Measurements from ENCODE around the gene HDAC11.

The HDAC11 gene

GRCh38 chr3:13513051-13513912 is 33.2 kb downstream of the HDAC11 start:
- H3K9me3 ChIP-seq (ENCODE audit: control insufficient read depth, low read depth, low read length): no peaks in the 10 kb centered on the region
- no peak overlapping the region for H3K9ac ChIP-seq (ENCODE audit: low read length)
- H3K4me1 ChIP-seq (ENCODE audit: control insufficient read depth, low read depth, low read length): no peaks in the 10 kb centered on the region
- H3K36me3 ChIP-seq (ENCODE audit: control insufficient read depth, low read depth, low read length): no peaks in the 10 kb centered on the region
- no peak overlapping the region for H3K27ac ChIP-seq (ENCODE audit: low read length)
- no peak overlapping the region for H3K4me3 ChIP-seq (ENCODE audit: low read length)
- H3K27me3 ChIP-seq (ENCODE audit: control insufficient read depth, insufficient read depth, low read length): no peaks in the 10 kb centered on the region

GRCh38 chr3:13513913-13514517 is 33.9 kb downstream of the HDAC11 start:
- Histone ChIP-seq H3K4me3 (ENCODE audit: low read length) (no peak overlapping the region), H3K4me1 (ENCODE audit: control insufficient read depth, low read depth, low read length) (no peaks in the 10 kb centered on the region), H3K36me3 (ENCODE audit: control insufficient read depth, low read depth, low read length) (no peaks in the 10 kb centered on the region), H3K27ac (ENCODE audit: low read length) (no peak overlapping the region), H3K27me3 (ENCODE audit: control insufficient read depth, insufficient read depth, low read length) (no peaks in the 10 kb centered on the region), H3K9ac (ENCODE audit: low read length) (no peak overlapping the region), H3K9me3 (ENCODE audit: control insufficient read depth, low read depth, low read length) (no peaks in the 10 kb centered on the region)

- Histone ChIP-seq H3K4me1 (ENCODE audit: control insufficient read depth, low read depth, low read length) (no peaks in the 10 kb centered on the region), H3K9me3 (ENCODE audit: control insufficient read depth, low read depth, low read length) (no peaks in the 10 kb centered on the region), H3K27ac (ENCODE audit: low read length) (no peak overlapping the region), H3K4me3 (ENCODE audit: low read length) (no peak overlapping the region), H3K36me3 (ENCODE audit: control insufficient read depth, low read depth, low read length) (no peaks in the 10 kb centered on the region), H3K27me3 (ENCODE audit: control insufficient read depth, insufficient read depth, low read length) (no peaks in the 10 kb centered on the region), H3K9ac (ENCODE audit: low read length) (no peak overlapping the region)
These were observed 34.7 kb downstream of the HDAC11 start for GRCh38 chr3:13514639-13515435.

GRCh38 chr3:13515786-13516759 is 36.0 kb downstream of the HDAC11 start:
- Histone ChIP-seq H3K4me3 (ENCODE audit: low read length) (no peak overlapping the region), H3K9ac (ENCODE audit: low read length) (no peak overlapping the region), H3K27me3 (ENCODE audit: control insufficient read depth, insufficient read depth, low read length) (no peaks in the 10 kb centered on the region), H3K36me3 (ENCODE audit: control insufficient read depth, low read depth, low read length) (no peaks in the 10 kb centered on the region), H3K9me3 (ENCODE audit: control insufficient read depth, low read depth, low read length) (no peaks in the 10 kb centered on the region), H3K27ac (ENCODE audit: low read length) (no peak overlapping the region), H3K4me1 (ENCODE audit: control insufficient read depth, low read depth, low read length) (no peaks in the 10 kb centered on the region)

- Histone ChIP-seq H3K27ac (ENCODE audit: low read length) (no peak overlapping the region), H3K9ac (ENCODE audit: low read length) (no peak overlapping the region), H3K4me3 (ENCODE audit: low read length) (no peak overlapping the region), H3K36me3 (ENCODE audit: control insufficient read depth, low read depth, low read length) (no peaks in the 10 kb centered on the region), H3K9me3 (ENCODE audit: control insufficient read depth, low read depth, low read length) (no peaks in the 10 kb centered on the region), H3K27me3 (ENCODE audit: control insufficient read depth, insufficient read depth, low read length) (no peaks in the 10 kb centered on the region), H3K4me1 (ENCODE audit: control insufficient read depth, low read depth, low read length) (no peaks in the 10 kb centered on the region)
These were observed 36.6 kb downstream of the HDAC11 start for GRCh38 chr3:13516760-13517135.

GRCh38 chr3:13517253-13517977 is 37.3 kb downstream of the HDAC11 start:
- no peak overlapping the region for H3K27ac ChIP-seq (ENCODE audit: low read length)

GRCh38 chr3:13518516-13518953 is 38.4 kb downstream of the HDAC11 start:
- Histone ChIP-seq H3K4me3 (ENCODE audit: low read length) (no peak overlapping the region), H3K27me3 (ENCODE audit: control insufficient read depth, insufficient read depth, low read length) (no peaks in the 10 kb centered on the region), H3K9me3 (ENCODE audit: control insufficient read depth, low read depth, low read length) (no peaks in the 10 kb centered on the region), H3K9ac (ENCODE audit: low read length) (no peak overlapping the region), H3K36me3 (ENCODE audit: control insufficient read depth, low read depth, low read length) (no peaks in the 10 kb centered on the region), H3K4me1 (ENCODE audit: control insufficient read depth, low read depth, low read length) (no peaks in the 10 kb centered on the region), H3K27ac (ENCODE audit: low read length) (no peak overlapping the region)

More at GRCh38 chr3:13517253-13517977, 37.3 kb downstream of the HDAC11 start:
- H3K27me3 ChIP-seq (ENCODE audit: control insufficient read depth, insufficient read depth, low read length): no peaks in the 10 kb centered on the region
- H3K4me1 ChIP-seq (ENCODE audit: control insufficient read depth, low read depth, low read length): no peaks in the 10 kb centered on the region
- H3K36me3 ChIP-seq (ENCODE audit: control insufficient read depth, low read depth, low read length): no peaks in the 10 kb centered on the region
- H3K9me3 ChIP-seq (ENCODE audit: control insufficient read depth, low read depth, low read length): no peaks in the 10 kb centered on the region
- no peak overlapping the region for H3K9ac ChIP-seq (ENCODE audit: low read length)
- no peak overlapping the region for H3K4me3 ChIP-seq (ENCODE audit: low read length)

GRCh38 chr3:13519006-13519791 is 39.1 kb downstream of the HDAC11 start:
- H3K27me3 ChIP-seq (ENCODE audit: control insufficient read depth, insufficient read depth, low read length): no peaks in the 10 kb centered on the region
- no peak overlapping the region for H3K27ac ChIP-seq (ENCODE audit: low read length)
- no peak overlapping the region for H3K9ac ChIP-seq (ENCODE audit: low read length)
- H3K36me3 ChIP-seq (ENCODE audit: control insufficient read depth, low read depth, low read length): no peaks in the 10 kb centered on the region
- no peaks in the 10 kb centered on the region for H3K9me3 ChIP-seq (ENCODE audit: control insufficient read depth, low read depth, low read length)
- H3K4me1 ChIP-seq (ENCODE audit: control insufficient read depth, low read depth, low read length): no peaks in the 10 kb centered on the region
- no peak overlapping the region for H3K4me3 ChIP-seq (ENCODE audit: low read length)

- Histone ChIP-seq H3K9ac (ENCODE audit: low read length) (no peak overlapping the region), H3K9me3 (ENCODE audit: control insufficient read depth, low read depth, low read length) (no peaks in the 10 kb centered on the region), H3K36me3 (ENCODE audit: control insufficient read depth, low read depth, low read length) (no peaks in the 10 kb centered on the region), H3K4me3 (ENCODE audit: low read length) (no peak overlapping the region), H3K4me1 (ENCODE audit: control insufficient read depth, low read depth, low read length) (no peaks in the 10 kb centered on the region), H3K27ac (ENCODE audit: low read length) (no peak overlapping the region), H3K27me3 (ENCODE audit: control insufficient read depth, insufficient read depth, low read length) (no peaks in the 10 kb centered on the region)
These were observed 40.3 kb downstream of the HDAC11 start for GRCh38 chr3:13520326-13520880.

GRCh38 chr3:13521309-13521708 is 41.2 kb downstream of the HDAC11 start:
- H3K9ac ChIP-seq (ENCODE audit: low read length): no peak overlapping the region
- H3K27ac ChIP-seq (ENCODE audit: low read length): no peak overlapping the region
- H3K9me3 ChIP-seq (ENCODE audit: control insufficient read depth, low read depth, low read length): no peaks in the 10 kb centered on the region
- no peak overlapping the region for H3K4me3 ChIP-seq (ENCODE audit: low read length)
- no peaks in the 10 kb centered on the region for H3K27me3 ChIP-seq (ENCODE audit: control insufficient read depth, insufficient read depth, low read length)
- H3K4me1 ChIP-seq (ENCODE audit: control insufficient read depth, low read depth, low read length): peaks cover 8% of the 10 kb centered on the region
- H3K36me3 ChIP-seq (ENCODE audit: control insufficient read depth, low read depth, low read length): no peaks in the 10 kb centered on the region

Data from iPS-18a (cell line).